ENCODE data around the gene PROCA1. TPM values are rescaled to one million over a fixed set of nuclear protein-coding genes. Genes with fewer than 3 reads are reported as not detected.

The PROCA1 gene
- total and polyA plus RNA-seq, 2 of the 13 experiments (the other 11 are each of a cell fraction or from before 2014, with no cell fraction given), result 0.73 to 1.5 TPM

DNA sequence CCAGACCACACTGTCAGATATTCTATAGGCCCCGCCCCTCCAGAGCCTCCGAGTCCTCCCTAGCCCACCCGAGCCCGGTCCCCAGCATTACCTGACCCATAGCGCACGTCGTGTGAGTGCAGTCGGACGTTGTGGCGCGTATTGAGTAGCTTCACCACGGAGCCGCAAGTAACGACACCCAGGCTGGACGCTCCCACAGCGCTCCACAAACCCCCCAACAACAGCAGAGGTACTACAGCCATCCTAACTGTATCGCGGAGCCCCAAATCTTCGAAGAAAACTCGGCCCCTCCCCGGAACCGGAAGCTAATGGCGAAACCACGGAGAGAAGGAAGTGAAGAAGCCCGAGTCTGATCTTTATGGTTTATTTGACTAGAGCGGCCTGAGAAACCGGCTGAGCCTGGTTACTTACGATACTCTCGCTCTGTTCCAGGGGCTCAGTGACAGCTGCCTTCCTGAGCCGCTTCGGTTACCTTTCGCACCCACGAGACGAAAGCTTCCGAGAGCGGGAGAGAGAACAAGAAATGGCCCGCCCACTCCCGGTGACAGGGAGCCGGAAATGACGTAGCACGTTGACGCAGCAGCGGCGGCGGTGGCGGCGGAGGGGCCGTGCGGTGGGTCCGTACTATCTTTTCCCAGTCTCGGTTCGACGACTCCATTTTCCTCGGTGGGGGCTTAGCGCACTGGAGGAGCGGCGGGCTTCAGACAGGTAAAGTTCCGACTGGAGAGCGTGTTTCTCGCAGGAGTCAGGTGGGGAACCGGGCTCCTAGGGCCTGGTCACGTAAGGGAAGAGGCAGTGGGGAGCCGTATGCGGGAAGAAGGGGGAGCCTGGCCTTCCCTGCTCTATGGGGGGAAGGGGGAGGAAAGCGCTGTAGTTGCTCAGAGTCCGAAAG is 49.8 kb downstream of the PROCA1 start, which contains the start of the genes SDF2 and SUPT6H (continued):
- peak; percentile 18; the same call in 1 of the 2 replicates for TF ChIP-seq ZNF782 (CRISPR knock-in tag; IDR thresholded peaks at IDR 0.05; ENCODE audit: borderline replicate concordance)
- TF ChIP-seq HDAC1 (CRISPR knock-in tag; IDR thresholded peaks at IDR 0.05), result peak; percentile 95
- TF ChIP-seq, protein P1, sequence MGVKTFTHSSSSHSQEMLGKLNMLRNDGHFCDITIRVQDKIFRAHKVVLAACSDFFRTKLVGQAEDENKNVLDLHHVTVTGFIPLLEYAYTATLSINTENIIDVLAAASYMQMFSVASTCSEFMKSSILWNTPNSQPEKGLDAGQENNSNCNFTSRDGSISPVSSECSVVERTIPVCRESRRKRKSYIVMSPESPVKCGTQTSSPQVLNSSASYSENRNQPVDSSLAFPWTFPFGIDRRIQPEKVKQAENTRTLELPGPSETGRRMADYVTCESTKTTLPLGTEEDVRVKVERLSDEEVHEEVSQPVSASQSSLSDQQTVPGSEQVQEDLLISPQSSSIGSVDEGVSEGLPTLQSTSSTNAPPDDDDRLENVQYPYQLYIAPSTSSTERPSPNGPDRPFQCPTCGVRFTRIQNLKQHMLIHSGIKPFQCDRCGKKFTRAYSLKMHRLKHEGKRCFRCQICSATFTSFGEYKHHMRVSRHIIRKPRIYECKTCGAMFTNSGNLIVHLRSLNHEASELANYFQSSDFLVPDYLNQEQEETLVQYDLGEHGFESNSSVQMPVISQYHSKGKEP (CRISPR knock-in tag; IDR thresholded peaks at IDR 0.05), result 0 out of 2 replicates have a peak, but pooled peaks have one; percentile 16
- TF ChIP-seq ZFP90 (CRISPR knock-in tag; IDR thresholded peaks at IDR 0.05; ENCODE audit: borderline replicate concordance), result no peak; the same call in 1 of the 2 replicates
- no peak for TF ChIP-seq KDM1A (CRISPR knock-in tag; IDR thresholded peaks at IDR 0.05)
- TF ChIP-seq, protein P2, sequence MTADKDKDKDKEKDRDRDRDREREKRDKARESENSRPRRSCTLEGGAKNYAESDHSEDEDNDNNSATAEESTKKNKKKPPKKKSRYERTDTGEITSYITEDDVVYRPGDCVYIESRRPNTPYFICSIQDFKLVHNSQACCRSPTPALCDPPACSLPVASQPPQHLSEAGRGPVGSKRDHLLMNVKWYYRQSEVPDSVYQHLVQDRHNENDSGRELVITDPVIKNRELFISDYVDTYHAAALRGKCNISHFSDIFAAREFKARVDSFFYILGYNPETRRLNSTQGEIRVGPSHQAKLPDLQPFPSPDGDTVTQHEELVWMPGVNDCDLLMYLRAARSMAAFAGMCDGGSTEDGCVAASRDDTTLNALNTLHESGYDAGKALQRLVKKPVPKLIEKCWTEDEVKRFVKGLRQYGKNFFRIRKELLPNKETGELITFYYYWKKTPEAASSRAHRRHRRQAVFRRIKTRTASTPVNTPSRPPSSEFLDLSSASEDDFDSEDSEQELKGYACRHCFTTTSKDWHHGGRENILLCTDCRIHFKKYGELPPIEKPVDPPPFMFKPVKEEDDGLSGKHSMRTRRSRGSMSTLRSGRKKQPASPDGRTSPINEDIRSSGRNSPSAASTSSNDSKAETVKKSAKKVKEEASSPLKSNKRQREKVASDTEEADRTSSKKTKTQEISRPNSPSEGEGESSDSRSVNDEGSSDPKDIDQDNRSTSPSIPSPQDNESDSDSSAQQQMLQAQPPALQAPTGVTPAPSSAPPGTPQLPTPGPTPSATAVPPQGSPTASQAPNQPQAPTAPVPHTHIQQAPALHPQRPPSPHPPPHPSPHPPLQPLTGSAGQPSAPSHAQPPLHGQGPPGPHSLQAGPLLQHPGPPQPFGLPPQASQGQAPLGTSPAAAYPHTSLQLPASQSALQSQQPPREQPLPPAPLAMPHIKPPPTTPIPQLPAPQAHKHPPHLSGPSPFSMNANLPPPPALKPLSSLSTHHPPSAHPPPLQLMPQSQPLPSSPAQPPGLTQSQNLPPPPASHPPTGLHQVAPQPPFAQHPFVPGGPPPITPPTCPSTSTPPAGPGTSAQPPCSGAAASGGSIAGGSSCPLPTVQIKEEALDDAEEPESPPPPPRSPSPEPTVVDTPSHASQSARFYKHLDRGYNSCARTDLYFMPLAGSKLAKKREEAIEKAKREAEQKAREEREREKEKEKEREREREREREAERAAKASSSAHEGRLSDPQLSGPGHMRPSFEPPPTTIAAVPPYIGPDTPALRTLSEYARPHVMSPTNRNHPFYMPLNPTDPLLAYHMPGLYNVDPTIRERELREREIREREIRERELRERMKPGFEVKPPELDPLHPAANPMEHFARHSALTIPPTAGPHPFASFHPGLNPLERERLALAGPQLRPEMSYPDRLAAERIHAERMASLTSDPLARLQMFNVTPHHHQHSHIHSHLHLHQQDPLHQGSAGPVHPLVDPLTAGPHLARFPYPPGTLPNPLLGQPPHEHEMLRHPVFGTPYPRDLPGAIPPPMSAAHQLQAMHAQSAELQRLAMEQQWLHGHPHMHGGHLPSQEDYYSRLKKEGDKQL (CRISPR knock-in tag; IDR thresholded peaks at IDR 0.05; ENCODE audit: low read depth), result no peak
- peak; percentile 21; the same call in 1 of the 2 replicates for TF ChIP-seq FOXC1 (CRISPR knock-in tag; IDR thresholded peaks at IDR 0.05; ENCODE audit: borderline replicate concordance)
- TF ChIP-seq ZNF720 (CRISPR knock-in tag; IDR thresholded peaks at IDR 0.05), result no peak
- peak; percentile 41 for TF ChIP-seq HDAC2 (CRISPR knock-in tag; IDR thresholded peaks at IDR 0.05)
- peak; percentile 73 for TF ChIP-seq ELF3 (CRISPR knock-in tag; IDR thresholded peaks at IDR 0.05)
- no peak for TF ChIP-seq ZNF773 (CRISPR knock-in tag; IDR thresholded peaks at IDR 0.05; ENCODE audit: borderline replicate concordance)
- TF ChIP-seq CENPX (CRISPR knock-in tag; IDR thresholded peaks at IDR 0.05), result no peak
- no peak for TF ChIP-seq MAFG (CRISPR knock-in tag; IDR thresholded peaks at IDR 0.05)
- no peak for TF ChIP-seq CBX2 (IDR thresholded peaks at IDR 0.05; ENCODE audit: low read depth, low read length)
- TF ChIP-seq CBX2 (CRISPR knock-in tag; IDR thresholded peaks at IDR 0.05; ENCODE audit: low read depth), result no peak
- no peak for TF ChIP-seq ZSCAN12 (CRISPR knock-in tag; IDR thresholded peaks at IDR 0.05)
- TF ChIP-seq, protein P3, sequence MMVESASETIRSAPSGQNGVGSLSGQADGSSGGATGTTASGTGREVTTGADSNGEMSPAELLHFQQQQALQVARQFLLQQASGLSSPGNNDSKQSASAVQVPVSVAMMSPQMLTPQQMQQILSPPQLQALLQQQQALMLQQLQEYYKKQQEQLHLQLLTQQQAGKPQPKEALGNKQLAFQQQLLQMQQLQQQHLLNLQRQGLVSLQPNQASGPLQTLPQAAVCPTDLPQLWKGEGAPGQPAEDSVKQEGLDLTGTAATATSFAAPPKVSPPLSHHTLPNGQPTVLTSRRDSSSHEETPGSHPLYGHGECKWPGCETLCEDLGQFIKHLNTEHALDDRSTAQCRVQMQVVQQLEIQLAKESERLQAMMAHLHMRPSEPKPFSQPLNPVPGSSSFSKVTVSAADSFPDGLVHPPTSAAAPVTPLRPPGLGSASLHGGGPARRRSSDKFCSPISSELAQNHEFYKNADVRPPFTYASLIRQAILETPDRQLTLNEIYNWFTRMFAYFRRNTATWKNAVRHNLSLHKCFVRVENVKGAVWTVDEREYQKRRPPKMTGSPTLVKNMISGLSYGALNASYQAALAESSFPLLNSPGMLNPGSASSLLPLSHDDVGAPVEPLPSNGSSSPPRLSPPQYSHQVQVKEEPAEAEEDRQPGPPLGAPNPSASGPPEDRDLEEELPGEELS (CRISPR knock-in tag; IDR thresholded peaks at IDR 0.05), result no peak
- no peak for TF ChIP-seq ZNF468 (CRISPR knock-in tag; IDR thresholded peaks at IDR 0.05)
- no peak for TF ChIP-seq NFE2 (CRISPR knock-in tag; IDR thresholded peaks at IDR 0.05)
- TF ChIP-seq, protein P4, sequence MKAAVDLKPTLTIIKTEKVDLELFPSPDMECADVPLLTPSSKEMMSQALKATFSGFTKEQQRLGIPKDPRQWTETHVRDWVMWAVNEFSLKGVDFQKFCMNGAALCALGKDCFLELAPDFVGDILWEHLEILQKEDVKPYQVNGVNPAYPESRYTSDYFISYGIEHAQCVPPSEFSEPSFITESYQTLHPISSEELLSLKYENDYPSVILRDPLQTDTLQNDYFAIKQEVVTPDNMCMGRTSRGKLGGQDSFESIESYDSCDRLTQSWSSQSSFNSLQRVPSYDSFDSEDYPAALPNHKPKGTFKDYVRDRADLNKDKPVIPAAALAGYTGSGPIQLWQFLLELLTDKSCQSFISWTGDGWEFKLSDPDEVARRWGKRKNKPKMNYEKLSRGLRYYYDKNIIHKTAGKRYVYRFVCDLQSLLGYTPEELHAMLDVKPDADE (CRISPR knock-in tag; IDR thresholded peaks at IDR 0.05), result no peak; the same call in 1 of the 2 replicates

Measured in HepG2 (cell line).